Putamen (tissue), 1 donor: ENCODE results near the gene SLC22A1.

Experiments
- DNase-seq: peaks from one replicate; pipeline ENCODE4 v3.0.0-alpha.2; 2016; ENCODE audit warnings: low spot score

Gene SLC22A1

GRCh38 chr6:160173806-160174527, 52.4 kb downstream of the SLC22A1 start:
- DNase-seq: no peak

GRCh38 chr6:160174681-160175080, 53.1 kb downstream of the SLC22A1 start:
- DNase-seq: no peak

- no peak for DNase-seq
Measured at GRCh38 chr6:160177220-160177619, 55.6 kb downstream of the SLC22A1 start.

DNA sequence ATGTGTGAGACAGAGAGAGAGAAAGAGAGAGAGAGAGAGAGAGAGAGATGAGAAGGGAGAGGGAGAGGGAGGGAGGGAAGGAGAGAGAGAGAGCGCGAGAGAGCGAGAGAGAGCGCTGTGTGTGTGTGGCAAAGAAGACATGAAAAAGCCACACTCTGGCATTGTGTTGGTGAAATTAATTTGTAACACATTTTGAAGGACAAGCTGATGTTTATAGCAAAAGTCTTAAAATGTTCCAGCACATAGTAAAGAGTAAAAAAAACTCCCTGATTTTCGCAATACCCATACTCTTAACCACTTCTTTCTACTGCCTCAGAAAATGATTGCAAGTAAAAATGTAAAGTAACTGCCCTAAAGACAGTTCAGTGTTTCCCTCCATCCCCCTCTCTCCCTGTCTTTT, 56.7 kb downstream of the SLC22A1 start:
- DNase-seq: no peak

DNA sequence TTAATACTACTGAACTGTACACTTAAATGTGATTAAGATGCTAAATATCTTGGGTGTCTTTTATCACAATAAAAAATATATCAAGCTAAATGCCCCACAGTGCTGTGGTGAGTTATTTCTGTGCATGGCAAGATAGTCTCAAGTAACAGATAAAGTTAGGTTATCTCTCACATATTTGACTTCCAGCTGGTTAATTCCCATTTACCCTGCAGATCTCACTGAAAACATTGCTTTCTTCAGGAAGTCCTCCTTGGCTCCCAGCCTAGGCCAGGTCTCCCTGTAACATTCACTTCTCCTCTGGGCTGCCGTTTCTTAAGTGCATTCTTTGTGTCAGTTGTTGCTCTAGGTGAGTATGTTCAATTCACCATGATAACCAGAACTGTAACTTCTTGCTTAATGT, 59.1 kb downstream of the SLC22A1 start:
- DNase-seq: no peak

GRCh38 chr6:160188773-160189172, 67.2 kb downstream of the SLC22A1 start:
- DNase-seq: no peak

DNA sequence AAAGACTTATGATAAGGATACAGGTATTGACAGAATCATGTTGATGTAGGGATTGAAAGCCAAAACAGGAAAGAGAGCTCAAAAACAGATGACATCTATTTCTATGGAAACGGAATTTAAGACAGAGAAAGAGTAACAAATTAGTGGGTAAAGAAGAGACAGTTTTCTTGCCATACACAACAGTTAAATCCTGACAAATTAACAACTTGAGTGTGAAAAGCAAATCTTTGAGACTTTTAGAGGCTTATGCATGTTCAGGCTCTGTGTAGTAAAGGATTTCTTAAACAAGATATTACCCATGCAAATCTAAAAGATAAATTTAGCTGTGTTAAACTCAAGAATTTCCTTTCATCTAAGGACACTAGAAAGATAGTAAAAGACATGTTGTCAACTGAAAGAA, 68.5 kb downstream of the SLC22A1 start:
- DNase-seq: no peak

DNA sequence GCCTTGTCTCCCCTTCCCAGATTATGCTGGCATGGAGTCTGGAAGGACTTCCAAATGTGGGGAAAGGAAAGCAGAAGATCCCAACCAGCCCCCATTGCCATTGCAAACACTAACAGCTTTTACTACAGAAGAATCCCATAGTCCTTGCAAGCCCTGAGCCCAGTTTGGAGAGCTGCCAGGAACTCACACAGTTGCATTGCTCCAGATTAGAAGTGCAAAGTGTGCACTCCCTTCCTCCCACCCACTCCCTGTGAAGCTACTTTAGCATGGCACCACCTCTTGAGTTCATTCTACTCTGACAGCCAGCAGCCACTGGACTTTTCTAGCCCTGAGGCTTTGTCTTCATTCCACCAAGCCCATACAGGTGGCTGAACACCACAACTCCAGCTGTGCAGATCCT, 69.4 kb downstream of the SLC22A1 start:
- DNase-seq: no peak

- DNase-seq: no peak
Measured at GRCh38 chr6:160192840-160193239, 71.2 kb downstream of the SLC22A1 start.

DNA sequence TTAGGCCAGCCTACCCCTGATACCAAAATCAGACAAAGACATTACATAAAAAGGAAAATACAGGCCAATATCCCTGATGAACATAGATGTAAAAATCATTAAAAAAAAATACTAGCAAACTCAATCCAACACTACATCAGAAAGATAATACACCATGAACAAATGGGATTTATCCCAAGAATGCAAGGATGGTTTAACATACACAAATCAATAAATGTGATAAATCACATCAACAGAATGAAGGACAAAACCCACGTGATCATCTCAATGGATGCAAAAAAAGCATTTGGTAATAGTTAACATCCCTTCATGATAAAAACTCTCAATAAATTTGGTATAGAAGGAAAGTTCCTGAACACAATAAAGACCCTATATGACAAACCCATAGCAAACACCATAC, 73.2 kb downstream of the SLC22A1 start:
- no peak for DNase-seq

- no peak for DNase-seq
Measured at GRCh38 chr6:160197662-160198061, 76.0 kb downstream of the SLC22A1 start.

GRCh38 chr6:160198606-160199211, 77.1 kb downstream of the SLC22A1 start:
- DNase-seq: no peak

DNA sequence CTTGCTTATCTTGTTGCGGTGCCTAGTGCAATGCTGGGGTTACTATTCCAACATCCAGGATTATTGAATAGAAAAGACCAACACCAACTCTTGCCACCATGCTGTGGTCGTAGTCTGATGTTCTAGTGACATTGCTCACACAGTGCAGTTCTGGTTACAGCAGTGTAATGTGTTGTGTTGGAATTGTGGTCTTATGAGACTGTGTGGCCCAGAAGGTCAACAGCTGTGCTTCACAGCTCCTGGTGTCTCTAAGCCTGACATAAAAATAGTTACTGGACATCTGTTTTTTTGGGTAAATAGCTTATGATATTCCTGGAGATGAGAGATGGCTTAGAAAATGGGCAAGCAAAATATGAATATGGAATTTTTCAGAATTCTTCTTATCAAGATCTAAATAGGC, 79.4 kb downstream of the SLC22A1 start:
- DNase-seq: no peak

- no peak for DNase-seq
Measured at GRCh38 chr6:160202411-160202810, 80.8 kb downstream of the SLC22A1 start.

DNA sequence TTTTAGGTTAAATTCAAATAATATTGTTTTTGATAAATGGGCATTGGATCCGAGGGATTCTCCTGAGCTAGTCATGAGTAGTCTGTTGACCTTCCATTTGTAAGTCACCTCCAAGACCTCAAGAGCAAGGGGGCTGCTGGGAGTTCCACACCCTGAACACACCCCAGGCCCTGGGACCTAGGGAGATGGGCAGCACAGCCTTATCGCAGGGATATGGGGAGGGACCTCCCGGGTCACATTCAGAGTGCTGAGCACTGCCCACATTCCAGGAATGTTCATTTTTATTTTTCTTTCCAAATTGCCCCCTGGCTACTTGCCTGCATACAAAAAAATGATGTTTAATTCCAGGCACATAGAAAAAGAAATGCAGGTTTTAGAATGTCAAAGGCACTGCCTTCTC, 81.5 kb downstream of the SLC22A1 start:
- DNase-seq: no peak

DNA sequence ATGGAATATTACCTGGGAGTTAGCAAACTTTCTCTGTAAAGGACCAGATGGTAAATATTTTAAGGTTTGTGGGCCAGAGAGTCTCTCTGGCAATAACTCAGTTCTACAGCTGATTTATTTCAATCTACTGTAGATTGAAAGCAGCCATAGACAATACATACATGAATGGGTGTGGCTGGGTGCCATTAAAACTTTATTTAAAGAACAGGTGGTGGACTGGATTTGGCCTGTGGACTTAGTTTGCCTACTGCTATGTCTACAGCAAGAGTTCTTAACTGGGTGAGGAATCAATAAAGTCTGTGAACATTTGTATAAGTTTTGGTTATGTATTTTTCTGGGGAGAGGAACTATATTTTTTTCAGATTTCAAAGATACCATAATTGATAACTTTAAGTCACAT, 81.9 kb downstream of the SLC22A1 start:
- DNase-seq: no peak

- DNase-seq: no peak
Measured at GRCh38 chr6:160203953-160204352, 82.3 kb downstream of the SLC22A1 start.

DNA sequence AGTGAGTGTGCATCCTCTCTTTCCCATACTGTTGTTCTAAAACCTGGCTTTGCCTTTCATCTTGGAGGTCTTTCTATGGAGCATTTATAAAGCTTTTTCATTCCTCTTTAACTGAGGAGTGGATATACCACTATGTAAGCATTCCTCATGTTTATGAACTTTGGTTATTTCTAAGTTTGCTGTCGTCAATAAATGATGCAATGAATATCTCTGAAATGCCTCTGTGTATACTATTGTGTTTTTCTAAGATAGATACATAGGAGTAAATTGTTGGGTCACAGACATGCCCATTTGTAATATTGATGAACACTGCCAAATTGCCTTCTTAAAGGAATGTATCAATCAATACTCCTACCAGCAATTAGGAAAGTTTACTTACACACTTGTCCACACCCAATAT, 83.1 kb downstream of the SLC22A1 start:
- no peak for DNase-seq

- no peak for DNase-seq
Measured at GRCh38 chr6:160207618-160208017, 86.0 kb downstream of the SLC22A1 start.
